GM10266 (cell line): Measurements from ENCODE around the gene CHCHD3.
"Not testable (repeated sequence)": the region's sequence is repeated elsewhere in the genome, so short reads cannot be mapped to it uniquely, and the experiment has no call there.

Experiments
- DNase-seq: peaks from one replicate; pipeline ENCODE4 v3.0.0; 2012; ENCODE audit errors: extremely low spot score
- TF ChIP-seq, protein P1 (sequence below): IDR thresholded peaks from 2 replicates; pipeline ENCODE4 v1.5.1; 2012; ENCODE audit warnings: mild to moderate bottlenecking, low read depth; ENCODE audit not compliant: control insufficient read depth, insufficient read depth; ENCODE audit errors: missing control alignments

Gene CHCHD3

DNA sequence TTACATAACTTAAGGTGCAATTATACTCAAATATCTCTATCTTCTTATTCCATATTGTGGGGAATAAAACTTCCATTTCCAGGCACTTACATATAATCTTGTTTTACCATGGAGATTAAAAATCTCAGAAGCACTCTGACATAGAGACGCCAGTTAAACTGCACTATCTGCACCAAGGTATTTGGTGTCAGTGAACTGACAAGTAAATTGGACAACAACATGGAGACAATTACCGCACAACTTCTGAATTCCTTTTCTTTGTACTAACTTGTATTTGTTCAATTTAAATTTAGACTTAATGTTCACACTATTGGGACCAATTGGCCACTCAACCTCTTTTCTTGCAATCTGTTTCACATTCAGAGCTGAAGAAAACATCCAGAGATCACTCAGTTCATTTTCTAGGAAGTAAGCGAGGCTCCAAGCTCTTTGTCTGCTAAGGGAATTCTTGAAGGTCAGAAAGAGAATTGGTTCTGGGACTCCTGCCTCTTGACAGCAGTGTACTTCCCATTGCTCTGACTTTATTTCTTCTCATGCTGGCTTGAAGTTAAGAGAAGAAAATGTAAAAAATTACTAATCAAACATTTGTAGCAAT lies 184.7 kb downstream of the CHCHD3 start:
- TF ChIP-seq, protein P1, sequence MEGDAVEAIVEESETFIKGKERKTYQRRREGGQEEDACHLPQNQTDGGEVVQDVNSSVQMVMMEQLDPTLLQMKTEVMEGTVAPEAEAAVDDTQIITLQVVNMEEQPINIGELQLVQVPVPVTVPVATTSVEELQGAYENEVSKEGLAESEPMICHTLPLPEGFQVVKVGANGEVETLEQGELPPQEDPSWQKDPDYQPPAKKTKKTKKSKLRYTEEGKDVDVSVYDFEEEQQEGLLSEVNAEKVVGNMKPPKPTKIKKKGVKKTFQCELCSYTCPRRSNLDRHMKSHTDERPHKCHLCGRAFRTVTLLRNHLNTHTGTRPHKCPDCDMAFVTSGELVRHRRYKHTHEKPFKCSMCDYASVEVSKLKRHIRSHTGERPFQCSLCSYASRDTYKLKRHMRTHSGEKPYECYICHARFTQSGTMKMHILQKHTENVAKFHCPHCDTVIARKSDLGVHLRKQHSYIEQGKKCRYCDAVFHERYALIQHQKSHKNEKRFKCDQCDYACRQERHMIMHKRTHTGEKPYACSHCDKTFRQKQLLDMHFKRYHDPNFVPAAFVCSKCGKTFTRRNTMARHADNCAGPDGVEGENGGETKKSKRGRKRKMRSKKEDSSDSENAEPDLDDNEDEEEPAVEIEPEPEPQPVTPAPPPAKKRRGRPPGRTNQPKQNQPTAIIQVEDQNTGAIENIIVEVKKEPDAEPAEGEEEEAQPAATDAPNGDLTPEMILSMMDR, result no peak

DNA sequence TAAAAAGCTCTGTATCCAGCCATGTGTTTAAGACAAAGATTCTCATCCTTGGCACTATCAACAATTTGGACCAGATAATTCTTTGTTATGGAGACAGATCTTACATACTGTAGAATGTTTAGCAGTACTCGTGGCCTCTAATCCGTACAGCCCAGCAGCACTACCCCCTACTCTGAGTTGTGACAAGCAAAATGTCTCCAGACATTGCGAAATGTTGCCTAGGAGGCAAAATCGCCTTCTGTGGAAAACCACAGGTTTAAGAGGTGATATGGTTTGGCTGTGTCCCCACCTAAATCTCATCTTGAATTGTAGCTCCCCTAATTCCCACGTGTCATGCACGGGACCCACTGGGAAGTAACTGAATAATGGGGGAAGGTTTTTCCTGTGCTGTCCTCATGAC lies 186.7 kb downstream of the CHCHD3 start:
- no peak for DNase-seq
- TF ChIP-seq, protein P1, result no peak

More for the DNA sequence above, 184.7 kb downstream of the CHCHD3 start:
- DNase-seq, result no peak

DNA sequence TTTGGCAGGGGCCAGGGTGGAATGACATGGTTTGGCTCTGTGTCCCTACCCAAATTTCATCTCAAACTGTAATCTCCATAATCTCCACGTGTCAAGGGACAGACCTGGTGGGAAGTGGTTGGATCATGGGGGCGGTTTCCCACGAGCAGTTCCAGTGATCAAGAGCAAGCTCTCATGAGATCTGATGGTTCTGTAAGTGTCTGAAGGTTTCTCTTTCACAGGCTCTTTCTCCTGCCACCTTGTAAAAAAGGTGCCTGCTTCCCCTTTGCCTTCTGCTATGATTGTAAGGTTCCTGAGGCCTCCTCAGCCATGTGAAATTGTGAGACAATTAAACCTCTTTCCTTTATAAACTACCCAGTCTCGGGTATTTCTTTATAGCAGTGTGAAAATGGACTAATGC lies 188.3 kb downstream of the CHCHD3 start:
- TF ChIP-seq, protein P1, result no peak
- no peak for DNase-seq

DNA sequence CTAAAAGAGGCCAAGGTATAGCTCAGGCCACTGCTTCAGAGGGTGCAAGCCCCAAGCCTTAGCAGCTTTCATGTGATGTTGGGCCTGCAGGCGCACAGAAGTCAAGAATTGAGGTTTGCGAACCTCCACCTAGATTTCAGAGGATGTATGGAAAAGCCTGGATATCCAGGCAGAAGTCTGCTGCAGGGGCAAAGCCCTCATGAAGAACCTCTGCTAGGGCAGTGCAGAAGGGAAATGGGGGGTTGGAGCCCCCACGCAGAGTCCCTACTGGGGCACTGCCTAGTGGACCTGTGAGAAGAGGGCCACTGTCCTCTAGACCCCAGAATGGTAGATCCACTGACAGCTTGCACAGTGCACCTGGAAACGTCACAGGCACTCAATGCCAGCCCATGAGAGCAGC lies 189.1 kb downstream of the CHCHD3 start:
- DNase-seq, result not testable (repeated sequence)

DNA sequence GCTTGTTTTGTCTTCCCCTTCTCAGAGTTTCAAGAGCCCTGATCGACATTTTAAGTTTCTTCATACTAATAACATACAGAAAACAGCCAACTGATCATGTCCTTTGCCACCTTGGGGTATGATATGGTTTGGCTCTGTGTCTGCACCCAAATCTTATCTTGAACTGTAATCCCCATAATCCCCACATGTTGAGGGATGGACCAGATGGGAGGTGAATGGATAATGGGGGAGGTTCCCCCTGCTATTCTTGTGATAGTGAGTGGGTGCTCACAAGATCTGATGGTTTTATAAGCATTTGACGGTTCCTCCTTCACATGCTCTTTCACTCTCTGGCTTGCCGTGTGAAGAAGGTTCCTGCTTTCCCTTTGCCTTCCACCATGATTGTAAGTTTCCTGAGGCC lies 190.3 kb downstream of the CHCHD3 start:
- TF ChIP-seq, protein P1, result no peak
- DNase-seq, result no peak

DNA sequence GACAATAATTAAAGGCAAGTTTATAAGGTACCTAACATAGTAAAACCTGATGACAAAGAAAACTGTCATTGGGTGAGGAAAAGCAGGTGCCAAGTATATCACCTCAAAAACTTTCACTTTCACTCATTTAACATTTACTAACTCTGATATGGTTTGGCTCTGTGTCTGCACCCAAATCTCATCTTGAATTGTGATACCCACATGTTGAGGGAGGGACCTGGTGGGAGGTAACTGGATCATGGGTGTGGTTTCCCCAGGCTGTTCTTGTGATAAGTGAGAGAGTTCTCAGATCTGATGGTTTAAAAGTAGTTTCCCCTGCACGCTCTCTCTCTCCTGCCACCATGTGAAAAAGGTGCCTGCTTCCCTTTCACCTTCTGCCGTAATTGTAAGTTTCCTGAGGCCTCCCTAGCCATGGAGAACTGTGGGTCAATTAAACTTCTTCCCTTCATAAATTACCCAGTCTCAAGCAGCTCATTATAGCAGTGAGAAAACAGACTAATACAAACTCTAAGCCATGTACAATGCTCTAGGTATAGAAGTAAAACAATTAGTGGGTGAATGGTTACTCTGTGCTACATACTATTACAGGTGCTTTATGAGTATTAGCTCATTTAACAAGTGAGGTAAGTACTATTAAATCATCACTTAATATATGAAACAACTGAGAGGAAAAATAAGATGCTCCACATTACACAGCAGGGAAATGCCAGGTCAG lies 199.0 kb downstream of the CHCHD3 start:
- TF ChIP-seq, protein P1, result no peak
- DNase-seq, result no peak

DNA sequence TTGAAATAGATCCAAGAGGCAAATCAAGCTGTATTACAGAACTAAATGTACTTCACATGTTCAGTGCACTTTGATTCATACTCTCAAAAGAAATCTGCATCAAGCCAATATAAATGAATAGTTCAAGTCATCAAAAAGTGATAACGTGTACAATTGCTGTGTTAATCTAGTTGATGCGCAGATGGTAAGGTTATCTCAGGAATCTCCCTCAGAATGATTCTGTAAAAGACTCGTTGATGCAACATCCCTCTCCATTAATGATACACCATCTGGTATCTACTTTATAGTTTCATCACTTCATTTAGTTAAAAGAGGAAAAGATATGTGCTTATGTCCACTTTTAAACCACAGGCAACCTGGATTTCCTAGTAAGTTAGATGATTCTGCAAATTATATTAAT lies 200.6 kb downstream of the CHCHD3 start:
- TF ChIP-seq, protein P1, result no peak

More for the DNA sequence above, 200.6 kb downstream of the CHCHD3 start:
- no peak for DNase-seq
